ENCODE results near the gene MAJIN.

MAJIN gene

DNA sequence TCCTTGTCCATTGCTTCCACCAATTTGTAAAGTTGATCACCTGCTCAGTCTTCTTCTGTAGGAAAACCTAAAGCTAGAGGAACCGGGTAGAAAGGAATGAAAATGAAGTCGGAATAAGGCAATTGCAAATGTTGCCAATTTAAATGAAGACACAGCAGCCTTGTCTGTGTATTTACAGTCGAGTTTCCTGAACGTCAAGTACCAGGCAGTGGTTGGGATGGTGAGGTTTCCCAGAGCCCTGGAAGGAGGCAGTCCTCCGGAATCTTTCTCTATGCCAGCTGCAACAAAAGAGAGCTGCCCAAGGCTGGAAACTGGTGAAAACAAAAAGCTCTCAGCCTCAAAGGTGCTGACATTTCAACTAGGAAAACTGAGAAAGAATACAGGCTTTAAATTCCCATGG is 17.7 kb downstream of the MAJIN start:
- no peak overlapping the region for H2AFZ ChIP-seq (ENCODE audit: low read length)
- no peak overlapping the region for H2BK5ac ChIP-seq (ENCODE audit: low read length)
- no peak overlapping the region for H3K4me2 ChIP-seq (ENCODE audit: insufficient read depth, low read length, poor library complexity, severe bottlenecking)
- H3K4me1 ChIP-seq (ENCODE audit: control insufficient read depth in 2 of 2, insufficient read depth in 1 of 2, low read depth in 1 of 2, low read length in 2 of 2) = no peaks in the 10 kb centered on the region
- H3K36me3 ChIP-seq (replicated peaks in 1 of 2; ENCODE audit: control insufficient read depth in 2 of 2, insufficient read depth in 2 of 2, low read length in 2 of 2) = no peaks in the 10 kb centered on the region
- no peak overlapping the region for H3K14ac ChIP-seq (ENCODE audit: low read length)
- no peak overlapping the region for H3K4ac ChIP-seq (ENCODE audit: low read length)
- no CpG with 5 or more reads among the region's 5 CpGs for WGBS, 2 donors (ENCODE audit: extremely low coverage in 2 of 2, insufficient read length in 2 of 2, insufficient replicate concordance in 1 of 2)
- H2AK5ac ChIP-seq (ENCODE audit: low read depth, low read length) = no peak overlapping the region
- H3K18ac ChIP-seq (ENCODE audit: low read length) = no peak overlapping the region
- no peak overlapping the region for H2BK15ac ChIP-seq (ENCODE audit: low read length)
- no peak overlapping the region for H2BK120ac ChIP-seq (ENCODE audit: low read depth, low read length)
- no peak overlapping the region for H3K4me3 ChIP-seq (ENCODE audit: low read length in 2 of 2)
- H2BK12ac ChIP-seq (ENCODE audit: low read length) = no peak overlapping the region
- no peak overlapping the region for H4K91ac ChIP-seq (ENCODE audit: low read depth, low read length, poor library complexity)
- no peaks in the 10 kb centered on the region for H3K79me1 ChIP-seq (ENCODE audit: low read depth, low read length)
- H3K23ac ChIP-seq (ENCODE audit: low read depth, low read length, poor library complexity) = no peak overlapping the region
- H4K8ac ChIP-seq (ENCODE audit: low read depth, low read length) = no peak overlapping the region
- H3K27ac ChIP-seq (replicated peaks; ENCODE audit: low read length) = no peak overlapping the region
- no peak overlapping the region for H3K9ac ChIP-seq (ENCODE audit: low read depth, low read length, poor library complexity)
- DNase-seq (ENCODE audit: low spot score) = no peak
- peaks cover 0 to 13% (median 0%) of the 10 kb centered on the region in 3 experiments for H3K27me3 ChIP-seq (ENCODE audit: control insufficient read depth in 3 of 3, insufficient read depth in 3 of 3, low read depth in 1 of 3, low read length in 3 of 3)
- H3K9me3 ChIP-seq (replicated peaks in 1 of 2; ENCODE audit: control insufficient read depth in 2 of 2, insufficient read depth in 1 of 2, low read depth in 1 of 2, low read length in 2 of 2) = no peaks in the 10 kb centered on the region

DNA sequence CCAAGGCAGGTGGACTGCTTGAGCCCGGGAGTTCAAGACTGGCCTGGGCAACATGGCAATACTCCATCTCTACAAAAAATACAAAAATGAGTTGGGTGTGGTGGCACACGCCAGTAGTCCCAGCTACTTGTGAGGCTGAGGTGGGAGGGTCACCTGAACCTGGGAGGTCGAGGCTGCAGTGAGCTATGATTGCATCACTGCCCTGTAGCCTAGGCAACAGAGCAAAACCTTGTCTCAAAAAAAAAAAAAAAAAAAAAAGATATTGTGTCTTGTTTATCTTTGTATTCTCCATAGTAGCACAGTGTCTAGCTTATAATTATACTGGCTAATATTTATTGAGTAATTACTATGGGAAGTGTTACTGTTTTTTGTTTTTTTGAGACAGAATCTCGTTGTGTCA is 20.4 kb downstream of the MAJIN start:
- no peaks in the 10 kb centered on the region for H3K79me1 ChIP-seq (ENCODE audit: low read depth, low read length)
- no peak overlapping the region for H2BK15ac ChIP-seq (ENCODE audit: low read length)
- no peak overlapping the region for H3K4ac ChIP-seq (ENCODE audit: low read length)
- no peaks in the 10 kb centered on the region for H3K4me1 ChIP-seq (ENCODE audit: control insufficient read depth in 2 of 2, insufficient read depth in 1 of 2, low read depth in 1 of 2, low read length in 2 of 2)
- H2BK120ac ChIP-seq (ENCODE audit: low read depth, low read length) = no peak overlapping the region
- no peak overlapping the region for H4K8ac ChIP-seq (ENCODE audit: low read depth, low read length)
- H3K36me3 ChIP-seq (replicated peaks in 1 of 2; ENCODE audit: control insufficient read depth in 2 of 2, insufficient read depth in 2 of 2, low read length in 2 of 2) = no peaks in the 10 kb centered on the region
- H3K14ac ChIP-seq (ENCODE audit: low read length) = no peak overlapping the region
- no peak overlapping the region for H2BK12ac ChIP-seq (ENCODE audit: low read length)
- H4K91ac ChIP-seq (ENCODE audit: low read depth, low read length, poor library complexity) = no peak overlapping the region
- DNase-seq (ENCODE audit: low spot score) = no peak
- H2AFZ ChIP-seq (ENCODE audit: low read length) = no peak overlapping the region
- peaks cover 0 to 20% (median 0%) of the 10 kb centered on the region in 3 experiments for H3K27me3 ChIP-seq (ENCODE audit: control insufficient read depth in 3 of 3, insufficient read depth in 3 of 3, low read depth in 1 of 3, low read length in 3 of 3)
- H3K9me3 ChIP-seq (replicated peaks in 1 of 2; ENCODE audit: control insufficient read depth in 2 of 2, insufficient read depth in 1 of 2, low read depth in 1 of 2, low read length in 2 of 2) = no peaks in the 10 kb centered on the region
- no peak overlapping the region for H3K27ac ChIP-seq (replicated peaks; ENCODE audit: low read length)
- H3K9ac ChIP-seq (ENCODE audit: low read depth, low read length, poor library complexity) = no peak overlapping the region
- no peak overlapping the region for H3K18ac ChIP-seq (ENCODE audit: low read length)
- no peak overlapping the region for H2BK5ac ChIP-seq (ENCODE audit: low read length)
- no peak overlapping the region for H3K4me2 ChIP-seq (ENCODE audit: insufficient read depth, low read length, poor library complexity, severe bottlenecking)
- H3K4me3 ChIP-seq (ENCODE audit: low read length in 2 of 2) = no peak overlapping the region
- no peak overlapping the region for H2AK5ac ChIP-seq (ENCODE audit: low read depth, low read length)
- WGBS, 2 donors (ENCODE audit: extremely low coverage in 2 of 2, insufficient read length in 2 of 2, insufficient replicate concordance in 1 of 2) = no CpG with 5 or more reads among the region's 4 CpGs
- H3K23ac ChIP-seq (ENCODE audit: low read depth, low read length, poor library complexity) = no peak overlapping the region

DNA sequence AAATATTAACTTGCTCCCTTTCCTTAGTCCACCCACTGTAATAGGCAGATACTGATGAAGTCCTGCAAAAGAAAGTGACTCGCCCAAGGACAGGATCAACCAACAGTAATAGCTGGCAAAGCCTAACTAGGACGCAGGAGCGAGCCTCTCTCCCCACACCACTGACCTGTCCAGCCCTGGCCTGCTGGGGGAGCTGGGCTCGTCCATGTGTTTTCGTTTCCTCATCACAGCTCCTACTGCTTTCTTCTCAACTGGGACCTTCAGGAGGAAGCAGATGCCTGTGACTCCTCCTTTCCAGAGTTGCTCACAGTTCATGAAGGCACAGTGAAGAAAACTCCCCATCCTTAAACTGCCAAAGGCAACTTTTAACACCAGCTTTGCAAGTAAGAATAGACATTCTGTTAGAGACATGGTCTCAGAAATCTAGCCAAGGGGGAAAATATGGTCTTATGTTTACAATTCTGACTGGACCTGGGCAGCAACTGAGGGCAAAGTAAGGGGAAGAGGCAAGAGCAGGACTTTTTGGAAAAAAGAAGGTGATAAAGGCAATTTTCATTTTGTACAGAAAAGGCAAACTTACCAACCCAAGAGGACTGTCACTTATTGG is 24.6 kb downstream of the MAJIN start:
- Histone ChIP-seq H4K91ac (ENCODE audit: low read depth, low read length, poor library complexity) (no peak overlapping the region), H3K4ac (ENCODE audit: low read length) (no peak overlapping the region), H3K36me3 (replicated peaks in 1 of 2; ENCODE audit: control insufficient read depth in 2 of 2, insufficient read depth in 2 of 2, low read length in 2 of 2) (no peaks in the 10 kb centered on the region), H3K4me2 (ENCODE audit: insufficient read depth, low read length, poor library complexity, severe bottlenecking) (no peak overlapping the region), H3K9ac (ENCODE audit: low read depth, low read length, poor library complexity) (no peak overlapping the region), H3K4me3 (ENCODE audit: low read length in 2 of 2) (no peak overlapping the region), H3K27me3 (ENCODE audit: control insufficient read depth in 3 of 3, insufficient read depth in 3 of 3, low read depth in 1 of 3, low read length in 3 of 3) (peaks cover 0 to 35% (median 0%) of the 10 kb centered on the region in 3 experiments), H4K8ac (ENCODE audit: low read depth, low read length) (no peak overlapping the region), H3K23ac (ENCODE audit: low read depth, low read length, poor library complexity) (no peak overlapping the region), H2AFZ (ENCODE audit: low read length) (no peak overlapping the region), H3K18ac (ENCODE audit: low read length) (no peak overlapping the region), H2AK5ac (ENCODE audit: low read depth, low read length) (no peak overlapping the region), H2BK5ac (ENCODE audit: low read length) (no peak overlapping the region), H3K4me1 (ENCODE audit: control insufficient read depth in 2 of 2, insufficient read depth in 1 of 2, low read depth in 1 of 2, low read length in 2 of 2) (no peaks in the 10 kb centered on the region), H2BK15ac (ENCODE audit: low read length) (no peak overlapping the region), H3K79me1 (ENCODE audit: low read depth, low read length) (no peaks in the 10 kb centered on the region), H3K27ac (replicated peaks; ENCODE audit: low read length) (no peak overlapping the region), H2BK120ac (ENCODE audit: low read depth, low read length) (no peak overlapping the region), H3K9me3 (replicated peaks in 1 of 2; ENCODE audit: control insufficient read depth in 2 of 2, insufficient read depth in 1 of 2, low read depth in 1 of 2, low read length in 2 of 2) (no peaks in the 10 kb centered on the region), H2BK12ac (ENCODE audit: low read length) (no peak overlapping the region), H3K14ac (ENCODE audit: low read length) (no peak overlapping the region)
- no CpG with 5 or more reads among the region's 5 CpGs for WGBS, 2 donors (ENCODE audit: extremely low coverage in 2 of 2, insufficient read length in 2 of 2, insufficient replicate concordance in 1 of 2)
- DNase-seq (ENCODE audit: low spot score) = no peak

DNA sequence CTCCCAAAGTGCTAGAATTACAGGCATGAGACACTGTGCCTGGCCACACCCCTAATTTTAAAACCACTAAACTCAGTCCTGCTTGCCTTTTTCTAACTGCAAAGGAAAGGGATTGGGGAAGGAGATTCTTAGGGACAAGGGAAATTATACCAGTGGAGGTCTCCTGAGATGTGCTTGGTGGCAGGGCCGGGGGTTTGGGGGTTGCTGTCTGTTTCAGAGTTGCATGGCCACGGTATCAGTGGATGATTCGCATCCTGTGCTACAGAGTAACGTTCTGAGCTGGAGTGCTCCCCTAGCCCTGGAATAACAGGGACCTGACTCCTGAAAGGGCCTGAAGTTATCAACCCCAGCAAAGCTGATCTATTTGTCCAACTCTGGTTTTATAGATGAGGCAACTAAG is 35.4 kb downstream of the MAJIN start:
- H3K9me3 ChIP-seq (replicated peaks in 1 of 2; ENCODE audit: control insufficient read depth in 2 of 2, insufficient read depth in 1 of 2, low read depth in 1 of 2, low read length in 2 of 2) = no peaks in the 10 kb centered on the region
- H3K79me1 ChIP-seq (ENCODE audit: low read depth, low read length) = no peaks in the 10 kb centered on the region
- no peak for DNase-seq (ENCODE audit: low spot score)
- no peak overlapping the region for H3K14ac ChIP-seq (ENCODE audit: low read length)
- H3K27me3 ChIP-seq (ENCODE audit: control insufficient read depth in 3 of 3, insufficient read depth in 3 of 3, low read depth in 1 of 3, low read length in 3 of 3) = peaks cover 0 to 40% (median 0%) of the 10 kb centered on the region in 3 experiments
- no peak overlapping the region for H4K8ac ChIP-seq (ENCODE audit: low read depth, low read length)
- H3K36me3 ChIP-seq (replicated peaks in 1 of 2; ENCODE audit: control insufficient read depth in 2 of 2, insufficient read depth in 2 of 2, low read length in 2 of 2) = no peaks in the 10 kb centered on the region
- peaks cover 8 to 13% of the 10 kb centered on the region in 2 donors for H3K4me1 ChIP-seq (ENCODE audit: control insufficient read depth in 2 of 2, insufficient read depth in 1 of 2, low read depth in 1 of 2, low read length in 2 of 2)
- no peak overlapping the region for H2AK5ac ChIP-seq (ENCODE audit: low read depth, low read length)
- no peak overlapping the region for H2BK5ac ChIP-seq (ENCODE audit: low read length)
- no peak overlapping the region for H2AFZ ChIP-seq (ENCODE audit: low read length)
- no CpG with 5 or more reads among the region's 4 CpGs for WGBS, 2 donors (ENCODE audit: extremely low coverage in 2 of 2, insufficient read length in 2 of 2, insufficient replicate concordance in 1 of 2)
- no peak overlapping the region for H3K4me2 ChIP-seq (ENCODE audit: insufficient read depth, low read length, poor library complexity, severe bottlenecking)
- no peak overlapping the region for H4K91ac ChIP-seq (ENCODE audit: low read depth, low read length, poor library complexity)
- no peak overlapping the region for H2BK120ac ChIP-seq (ENCODE audit: low read depth, low read length)
- H3K9ac ChIP-seq (ENCODE audit: low read depth, low read length, poor library complexity) = no peak overlapping the region
- no peak overlapping the region for H3K27ac ChIP-seq (replicated peaks; ENCODE audit: low read length)
- no peak overlapping the region for H2BK15ac ChIP-seq (ENCODE audit: low read length)
- no peak overlapping the region for H3K4me3 ChIP-seq (ENCODE audit: low read length in 2 of 2)
- H3K23ac ChIP-seq (ENCODE audit: low read depth, low read length, poor library complexity) = no peak overlapping the region
- H3K4ac ChIP-seq (ENCODE audit: low read length) = no peak overlapping the region
- no peak overlapping the region for H2BK12ac ChIP-seq (ENCODE audit: low read length)
- H3K18ac ChIP-seq (ENCODE audit: low read length) = no peak overlapping the region
